Left ventricle myocardium inferior (tissue), 1 donor: ENCODE data around the gene NEO1. TPM values are rescaled to one million over a fixed set of nuclear protein-coding genes. Genes with fewer than 3 reads are reported as not detected.

Experiments used
- DNase-seq: peaks from one replicate; pipeline ENCODE4 v3.0.0-alpha.2; 2020
- H3K27ac ChIP-seq: fragments of 200-600 bp; replicated peaks from 2 replicates; pipeline ENCODE4 v1.8.0; 2021
- H3K27me3 ChIP-seq: fragments of 200-600 bp; 2 replicates; pipeline ENCODE4 v1.8.0; 2021; ENCODE audit warnings: low read depth
- H3K36me3 ChIP-seq: fragments of 200-600 bp; 2 replicates; pipeline ENCODE4 v1.8.0; 2021
- H3K4me1 ChIP-seq: fragments of 200-600 bp; 2 replicates; pipeline ENCODE4 v1.8.0; 2021
- H3K4me3 ChIP-seq: fragments of 200-600 bp; 2 replicates; pipeline ENCODE4 v1.8.0; 2021; ENCODE audit warnings: mild to moderate bottlenecking, moderate library complexity
- H3K9me3 ChIP-seq: fragments of 200-600 bp; replicated peaks from 2 replicates; pipeline ENCODE4 v1.8.0; 2021
- intact Hi-C: fragments of 100-400 bp; cut with micrococcal nuclease; formaldehyde crosslinking; loops from one replicate; pipeline ENCODE4 v1.11.0; 2022
- total RNA-seq: library from RNA; stranded (reverse); fragmentation: NEBNext Ultra II Directional; extraction: Animal tissue kit (Norgen Biotek cat#: 25700); gene quantifications from one replicate; pipeline ENCODE4 v1.2.1, GENCODE V29; 2021
- TF ChIP-seq, protein P1 (sequence below): fragments of 200-600 bp; IDR thresholded peaks from 2 replicates; pipeline ENCODE4 v1.8.0; 2021; ENCODE audit warnings: antibody characterized with exemption, mild to moderate bottlenecking, borderline replicate concordance
- donor health status: DM: no; HTN: yes; CAD: no; lungs with severe emphysema.

Gene NEO1
- total RNA-seq, 1 donor from 2014 or later: 9.0 TPM

DNA sequence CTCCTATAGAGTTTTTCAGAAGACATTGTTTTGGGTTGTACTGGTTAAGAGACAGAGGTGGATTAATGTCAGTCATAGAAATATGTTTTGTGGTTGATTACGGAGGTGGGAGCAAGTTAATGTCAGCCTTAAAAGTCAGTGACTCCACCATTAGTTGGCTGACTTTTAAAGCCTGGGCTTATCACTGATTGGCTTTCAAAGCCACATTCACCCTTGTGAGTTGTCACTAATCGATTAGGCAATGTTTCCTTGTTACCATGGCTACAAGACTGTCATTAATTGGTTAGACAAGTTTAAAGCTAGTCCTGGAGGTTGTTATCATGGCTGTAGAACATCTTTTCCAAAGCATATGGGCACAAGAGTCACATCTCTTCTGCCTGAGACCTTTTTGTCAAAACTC lies 73.0 kb downstream of the NEO1 start:
- no peak overlapping the region for H3K4me3 ChIP-seq
- intact Hi-C loops: no loop called here
- H3K27ac ChIP-seq: no peak overlapping the region
- no peaks in the 10 kb centered on the region for H3K27me3 ChIP-seq
- H3K4me1 ChIP-seq: no peaks in the 10 kb centered on the region
- TF ChIP-seq, protein P1, sequence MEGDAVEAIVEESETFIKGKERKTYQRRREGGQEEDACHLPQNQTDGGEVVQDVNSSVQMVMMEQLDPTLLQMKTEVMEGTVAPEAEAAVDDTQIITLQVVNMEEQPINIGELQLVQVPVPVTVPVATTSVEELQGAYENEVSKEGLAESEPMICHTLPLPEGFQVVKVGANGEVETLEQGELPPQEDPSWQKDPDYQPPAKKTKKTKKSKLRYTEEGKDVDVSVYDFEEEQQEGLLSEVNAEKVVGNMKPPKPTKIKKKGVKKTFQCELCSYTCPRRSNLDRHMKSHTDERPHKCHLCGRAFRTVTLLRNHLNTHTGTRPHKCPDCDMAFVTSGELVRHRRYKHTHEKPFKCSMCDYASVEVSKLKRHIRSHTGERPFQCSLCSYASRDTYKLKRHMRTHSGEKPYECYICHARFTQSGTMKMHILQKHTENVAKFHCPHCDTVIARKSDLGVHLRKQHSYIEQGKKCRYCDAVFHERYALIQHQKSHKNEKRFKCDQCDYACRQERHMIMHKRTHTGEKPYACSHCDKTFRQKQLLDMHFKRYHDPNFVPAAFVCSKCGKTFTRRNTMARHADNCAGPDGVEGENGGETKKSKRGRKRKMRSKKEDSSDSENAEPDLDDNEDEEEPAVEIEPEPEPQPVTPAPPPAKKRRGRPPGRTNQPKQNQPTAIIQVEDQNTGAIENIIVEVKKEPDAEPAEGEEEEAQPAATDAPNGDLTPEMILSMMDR: no peak
- DNase-seq: no peak
- no peaks in the 10 kb centered on the region for H3K9me3 ChIP-seq
- peaks cover 11% of the 10 kb centered on the region for H3K36me3 ChIP-seq

DNA sequence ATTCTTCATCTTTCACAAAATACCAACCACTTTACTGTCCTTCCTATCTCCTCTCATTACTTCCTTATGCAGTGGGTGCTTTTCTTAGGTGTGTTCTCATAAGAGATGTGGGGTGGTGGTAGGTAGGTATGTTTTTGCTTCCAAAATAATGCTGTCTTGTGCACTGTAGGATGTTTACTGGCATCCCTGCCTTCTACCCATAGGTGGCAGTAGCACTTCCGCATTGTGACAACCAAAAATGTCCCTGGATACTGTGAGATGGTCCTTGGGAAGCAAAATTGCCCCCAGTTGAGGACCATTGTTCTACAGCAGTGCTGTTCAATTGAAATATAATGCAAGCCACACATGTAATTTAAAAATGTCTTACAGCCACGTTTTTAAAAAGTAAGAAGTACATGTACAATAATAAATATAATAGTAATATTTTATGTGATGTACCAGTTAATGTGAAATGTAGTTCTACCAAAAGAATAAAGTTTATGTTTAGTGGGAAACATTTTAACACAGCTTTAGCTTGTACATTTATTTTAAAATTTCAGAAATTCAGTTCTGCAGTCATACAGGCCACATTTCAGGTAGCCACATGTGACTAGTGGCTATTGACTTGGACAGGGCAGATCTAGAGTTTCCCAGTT lies 75.2 kb downstream of the NEO1 start:
- H3K4me3 ChIP-seq: no peak overlapping the region
- H3K27ac ChIP-seq: no peak overlapping the region
- intact Hi-C loops: no loop called here
- H3K9me3 ChIP-seq: no peaks in the 10 kb centered on the region
- no peaks in the 10 kb centered on the region for H3K4me1 ChIP-seq
- TF ChIP-seq, protein P1: peak; percentile 70
- no peak for DNase-seq
- H3K36me3 ChIP-seq: peaks cover 11% of the 10 kb centered on the region
- no peaks in the 10 kb centered on the region for H3K27me3 ChIP-seq

DNA sequence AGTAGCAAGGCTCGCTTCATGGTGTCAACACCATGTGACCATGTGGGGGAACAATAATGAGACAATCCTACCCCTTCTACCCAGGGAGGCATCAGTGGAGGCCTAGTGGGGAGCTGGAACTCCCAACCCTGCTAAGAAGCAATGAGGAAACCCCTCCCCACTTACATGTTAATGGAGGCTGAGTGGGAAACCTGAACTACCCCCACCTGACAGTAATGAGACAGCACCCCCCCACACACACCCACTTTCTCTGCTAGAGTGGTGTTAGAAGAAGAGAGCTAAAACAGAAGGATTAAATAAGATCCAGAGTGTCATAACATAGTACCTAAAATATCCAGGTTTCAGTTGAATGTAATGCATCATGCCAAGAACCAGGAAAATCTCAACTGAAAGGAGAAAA lies 78.6 kb downstream of the NEO1 start:
- TF ChIP-seq, protein P1: no peak
- H3K27me3 ChIP-seq: no peaks in the 10 kb centered on the region
- intact Hi-C loops: no loop called here
- no peak for DNase-seq
- H3K4me1 ChIP-seq: no peaks in the 10 kb centered on the region
- peaks cover 5% of the 10 kb centered on the region for H3K36me3 ChIP-seq
- H3K9me3 ChIP-seq: no peaks in the 10 kb centered on the region
- no peak overlapping the region for H3K27ac ChIP-seq
- H3K4me3 ChIP-seq: no peak overlapping the region

DNA sequence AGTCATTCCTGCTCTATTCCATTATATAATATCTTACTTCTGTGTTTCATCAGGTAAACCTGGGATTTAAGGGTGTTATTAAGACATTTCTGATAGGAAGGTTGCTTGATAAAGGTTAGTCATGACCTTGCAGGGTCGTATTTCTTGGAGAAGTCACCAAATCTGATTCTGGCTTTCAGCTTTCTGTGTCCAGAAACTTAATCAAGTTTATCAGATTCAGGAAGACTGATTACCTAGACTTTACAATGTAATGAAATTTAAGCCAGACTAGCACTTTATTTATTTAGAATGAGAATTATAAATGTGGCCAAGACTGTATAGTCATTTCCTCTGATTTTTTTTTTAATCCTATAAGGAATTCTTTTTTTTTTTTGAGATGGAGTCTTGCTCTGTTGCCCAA lies 81.9 kb downstream of the NEO1 start:
- intact Hi-C loops: no loop called here
- H3K4me1 ChIP-seq: no peaks in the 10 kb centered on the region
- H3K36me3 ChIP-seq: no peaks in the 10 kb centered on the region
- no peak for DNase-seq
- TF ChIP-seq, protein P1: no peak
- H3K27ac ChIP-seq: no peak overlapping the region
- H3K4me3 ChIP-seq: no peak overlapping the region
- H3K9me3 ChIP-seq: no peaks in the 10 kb centered on the region
- no peaks in the 10 kb centered on the region for H3K27me3 ChIP-seq

DNA sequence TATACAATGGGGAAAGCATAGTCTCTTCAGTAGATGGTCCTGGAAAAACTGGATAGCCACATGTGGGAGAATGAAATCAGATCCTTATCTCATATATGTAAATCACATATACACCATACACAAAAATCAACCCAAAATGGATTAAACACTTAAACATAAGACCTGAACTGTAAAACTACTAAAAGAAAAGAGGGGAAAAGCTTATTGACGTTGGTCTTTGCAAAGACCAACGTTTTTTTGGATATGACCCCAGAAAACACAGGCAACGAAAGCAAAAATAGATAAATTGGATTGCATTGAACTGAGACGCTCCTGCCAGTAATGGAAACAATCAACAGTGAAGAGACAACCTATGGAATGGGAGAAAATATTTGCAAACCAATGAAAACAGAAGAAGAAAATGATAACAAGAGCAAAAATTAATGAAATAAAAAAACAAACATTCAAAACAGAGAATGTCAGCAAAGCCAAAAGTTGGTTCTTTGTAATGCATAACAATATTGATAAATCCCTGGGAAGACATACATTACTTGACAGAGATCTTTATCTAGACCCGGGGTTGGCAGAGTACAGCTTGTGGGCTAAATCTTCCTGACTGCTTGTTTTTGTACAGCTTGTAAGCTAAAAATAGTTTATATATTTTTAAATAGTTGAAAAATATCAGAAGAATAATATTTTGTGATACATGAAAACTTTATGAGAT lies 86.9 kb downstream of the NEO1 start:
- no peak overlapping the region for H3K27ac ChIP-seq
- peaks cover 2% of the 10 kb centered on the region for H3K36me3 ChIP-seq
- DNase-seq: no peak
- TF ChIP-seq, protein P1: no peak
- no peaks in the 10 kb centered on the region for H3K27me3 ChIP-seq
- H3K4me3 ChIP-seq: no peak overlapping the region
- intact Hi-C loops: no loop called here
- no peaks in the 10 kb centered on the region for H3K9me3 ChIP-seq
- no peaks in the 10 kb centered on the region for H3K4me1 ChIP-seq
